Breast epithelium (tissue), 3 donors: ENCODE results near the gene ST6GAL1.

Experiments used
- POLR2A ChIP-seq: fragments of 450-650 bp; IDR thresholded peaks from one replicate; pipeline ENCODE4 v1.6.1; 2016; ENCODE audit warnings: antibody characterized with exemption, mild to moderate bottlenecking, moderate library complexity
- TF ChIP-seq, protein P1 (sequence below), 3 donors: fragments of 450-650 bp; IDR thresholded peaks; one replicate each; pipeline ENCODE4 v1.5.1; 2016 to 2017; ENCODE audit warnings: antibody characterized with exemption in 3 of 3, mild to moderate bottlenecking in 3 of 3, moderate library complexity in 3 of 3

DNA sequence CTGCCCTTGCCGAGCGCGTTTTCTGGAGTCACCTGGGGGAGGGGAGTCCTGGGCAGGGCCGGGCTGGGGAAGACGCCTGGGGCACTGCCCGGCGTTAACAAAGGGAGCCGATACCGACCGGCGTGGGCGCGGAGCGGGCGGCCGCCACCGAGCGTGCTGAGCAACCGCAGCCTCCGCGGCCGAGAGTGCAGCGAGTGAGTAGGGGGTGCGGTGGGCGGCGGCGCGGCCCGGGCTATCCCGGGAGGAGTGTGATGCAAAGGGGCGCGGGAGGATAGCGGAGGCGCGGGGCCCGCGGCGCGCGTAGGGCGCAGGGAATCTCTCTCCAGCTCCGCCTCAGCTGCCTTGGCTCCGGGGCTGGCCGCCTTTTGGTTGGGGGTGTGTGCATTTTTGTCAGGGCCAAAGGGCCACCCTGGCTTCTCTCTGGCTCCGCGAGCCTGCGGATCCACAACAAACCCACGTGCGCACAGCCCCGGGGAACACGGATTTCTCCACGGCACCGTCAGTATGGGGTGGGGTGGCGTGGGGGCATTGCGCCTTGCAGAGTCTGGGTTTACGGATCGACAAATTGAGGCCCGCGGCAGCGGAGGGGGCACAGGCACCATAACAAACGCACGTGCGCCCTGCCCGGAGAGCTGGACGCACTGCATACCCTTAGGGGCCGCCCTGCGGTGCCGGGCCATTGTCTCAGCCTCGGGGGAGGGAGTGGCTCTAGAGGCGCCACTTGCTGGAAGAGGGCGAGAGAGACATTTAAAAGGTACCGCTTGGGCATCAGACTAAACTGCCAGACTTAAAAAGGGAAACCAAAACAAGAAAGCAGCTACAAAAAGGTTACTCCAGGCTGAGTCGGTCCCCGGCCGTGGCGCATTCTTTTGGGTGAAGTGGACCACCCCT lies 560 bp downstream of the ST6GAL1 start:
- TF ChIP-seq POLR2A = no peak
- TF ChIP-seq, protein P1, sequence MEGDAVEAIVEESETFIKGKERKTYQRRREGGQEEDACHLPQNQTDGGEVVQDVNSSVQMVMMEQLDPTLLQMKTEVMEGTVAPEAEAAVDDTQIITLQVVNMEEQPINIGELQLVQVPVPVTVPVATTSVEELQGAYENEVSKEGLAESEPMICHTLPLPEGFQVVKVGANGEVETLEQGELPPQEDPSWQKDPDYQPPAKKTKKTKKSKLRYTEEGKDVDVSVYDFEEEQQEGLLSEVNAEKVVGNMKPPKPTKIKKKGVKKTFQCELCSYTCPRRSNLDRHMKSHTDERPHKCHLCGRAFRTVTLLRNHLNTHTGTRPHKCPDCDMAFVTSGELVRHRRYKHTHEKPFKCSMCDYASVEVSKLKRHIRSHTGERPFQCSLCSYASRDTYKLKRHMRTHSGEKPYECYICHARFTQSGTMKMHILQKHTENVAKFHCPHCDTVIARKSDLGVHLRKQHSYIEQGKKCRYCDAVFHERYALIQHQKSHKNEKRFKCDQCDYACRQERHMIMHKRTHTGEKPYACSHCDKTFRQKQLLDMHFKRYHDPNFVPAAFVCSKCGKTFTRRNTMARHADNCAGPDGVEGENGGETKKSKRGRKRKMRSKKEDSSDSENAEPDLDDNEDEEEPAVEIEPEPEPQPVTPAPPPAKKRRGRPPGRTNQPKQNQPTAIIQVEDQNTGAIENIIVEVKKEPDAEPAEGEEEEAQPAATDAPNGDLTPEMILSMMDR (IDR thresholded peaks at IDR 0.05) = no peak
